DND-41 (cell line): Measurements from ENCODE around the gene IGFBP4.

Experiments used
- ATAC-seq: fragments of 200-7000 bp; cut with Tn5 transposase; 3 replicates; pipeline ENCODE4 v1.9.1; 2021; ENCODE audit warnings: low read depth; ENCODE audit not compliant: insufficient read depth
- DNase-seq: peaks from one replicate; pipeline ENCODE4 v3.0.0-alpha.2; 2020
- H2AFZ ChIP-seq: 2 replicates; pipeline ENCODE4 v1.6.0; 2012; ENCODE audit warnings: low read depth, low read length
- H3K27ac ChIP-seq: 2 replicates; pipeline ENCODE4 v1.5.1; 2012; ENCODE audit warnings: low read length, inconsistent platforms
- H3K27me3 ChIP-seq: fragments of 200-600 bp; sonication (generic); 2 replicates; pipeline ENCODE4 v1.6.0; 2012; ENCODE audit warnings: low read length, mild to moderate bottlenecking, inconsistent platforms; ENCODE audit not compliant: insufficient read depth, poor library complexity
- H3K36me3 ChIP-seq: 2 replicates; pipeline ENCODE4 v1.5.1; 2012; ENCODE audit warnings: low read length, inconsistent platforms; ENCODE audit not compliant: insufficient read depth
- H3K4me1 ChIP-seq: 2 replicates; pipeline ENCODE4 v1.5.1; 2012; ENCODE audit warnings: mild to moderate bottlenecking, low read length; ENCODE audit not compliant: insufficient read depth
- H3K4me2 ChIP-seq: 2 replicates; pipeline ENCODE4 v1.6.0; 2012; ENCODE audit warnings: mild to moderate bottlenecking, moderate library complexity, low read length, inconsistent platforms; ENCODE audit not compliant: insufficient read depth
- H3K4me3 ChIP-seq, 2 experiments: fragments of 200-600 bp in 1 of 2; shearing (Covaris generic) in 1 of 2; 2 replicates each; pipeline ENCODE4 v1.5.1; 2012 to 2016; ENCODE audit warnings: inconsistent platforms in 2 of 2, low read length in 2 of 2, mild to moderate bottlenecking in 2 of 2, low read depth in 1 of 2, moderate library complexity in 1 of 2
- H3K79me2 ChIP-seq: 2 replicates; pipeline ENCODE4 v1.6.0; 2012; ENCODE audit warnings: low read length, inconsistent platforms; ENCODE audit not compliant: insufficient read depth
- H3K9ac ChIP-seq: 2 replicates; pipeline ENCODE4 v1.6.0; 2012; ENCODE audit warnings: low read depth, mild to moderate bottlenecking, inconsistent platforms, low read length, moderate library complexity
- H3K9me3 ChIP-seq: 2 replicates; pipeline ENCODE4 v1.5.1; 2012; ENCODE audit warnings: low read length, moderate library complexity, mild to moderate bottlenecking, inconsistent platforms; ENCODE audit not compliant: insufficient read depth, severe bottlenecking
- H4K20me1 ChIP-seq: 2 replicates; pipeline ENCODE4 v1.6.0; 2012; ENCODE audit warnings: low read length; ENCODE audit not compliant: insufficient read depth
- EZH2 ChIP-seq: IDR thresholded peaks from 3 replicates; pipeline ENCODE4 v1.6.1; 2012; ENCODE audit warnings: borderline replicate concordance, low read depth, mild to moderate bottlenecking, moderate library complexity, low read length, inconsistent platforms; ENCODE audit not compliant: severe bottlenecking
- TF ChIP-seq, protein P1 (sequence below): IDR thresholded peaks from 2 replicates; pipeline ENCODE4 v1.5.1; 2012; ENCODE audit warnings: borderline replicate concordance, low read length, moderate library complexity, mild to moderate bottlenecking; ENCODE audit not compliant: poor library complexity, severe bottlenecking; ENCODE audit errors: extremely low read depth

Gene IGFBP4

DNA sequence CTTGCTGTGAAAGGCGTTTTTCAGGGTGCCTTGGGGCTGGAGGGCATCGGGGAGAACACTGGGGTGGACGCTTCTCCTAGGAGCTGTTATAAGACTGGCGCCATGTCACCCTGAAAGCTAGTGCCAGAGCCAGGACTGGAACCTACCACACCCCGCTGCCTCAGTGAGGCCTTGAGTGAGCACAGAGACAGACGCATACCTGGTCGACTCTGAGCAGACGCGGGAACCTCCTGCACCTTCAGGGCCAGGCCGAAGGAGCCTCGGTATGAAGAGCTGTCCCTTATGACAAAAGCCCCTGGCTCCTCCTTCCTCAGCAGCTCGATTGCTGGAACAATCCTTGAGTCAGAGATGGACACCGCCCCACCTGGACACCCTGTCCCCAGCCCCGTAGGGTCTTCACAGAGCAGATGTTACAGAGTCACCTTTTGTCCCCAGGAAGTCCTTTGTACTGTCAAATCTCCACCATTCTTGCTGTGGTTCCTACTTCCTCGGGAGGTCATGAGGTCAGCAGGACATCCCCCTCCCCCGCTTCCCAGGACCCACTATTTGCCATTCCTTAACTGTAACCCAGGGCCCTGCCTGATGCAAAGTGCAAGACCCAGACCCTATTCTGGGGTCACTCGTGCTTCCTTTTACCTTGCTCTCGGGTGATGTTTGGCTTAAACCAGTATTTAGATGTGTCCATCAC lies 41.2 kb downstream of the IGFBP4 start:
- no peak overlapping the region for H3K4me3 ChIP-seq
- no peaks in the 10 kb centered on the region for H3K27me3 ChIP-seq
- no peak overlapping the region for H3K9ac ChIP-seq
- no peaks in the 10 kb centered on the region for H4K20me1 ChIP-seq
- no peaks in the 10 kb centered on the region for H3K36me3 ChIP-seq
- no peak for DNase-seq
- H3K27ac ChIP-seq, result no peak overlapping the region
- ATAC-seq, result no peak
- peaks cover 49% of the 10 kb centered on the region for H3K4me1 ChIP-seq
- H2AFZ ChIP-seq, result no peak overlapping the region
- no peak overlapping the region for H3K4me2 ChIP-seq
- TF ChIP-seq, protein P1, sequence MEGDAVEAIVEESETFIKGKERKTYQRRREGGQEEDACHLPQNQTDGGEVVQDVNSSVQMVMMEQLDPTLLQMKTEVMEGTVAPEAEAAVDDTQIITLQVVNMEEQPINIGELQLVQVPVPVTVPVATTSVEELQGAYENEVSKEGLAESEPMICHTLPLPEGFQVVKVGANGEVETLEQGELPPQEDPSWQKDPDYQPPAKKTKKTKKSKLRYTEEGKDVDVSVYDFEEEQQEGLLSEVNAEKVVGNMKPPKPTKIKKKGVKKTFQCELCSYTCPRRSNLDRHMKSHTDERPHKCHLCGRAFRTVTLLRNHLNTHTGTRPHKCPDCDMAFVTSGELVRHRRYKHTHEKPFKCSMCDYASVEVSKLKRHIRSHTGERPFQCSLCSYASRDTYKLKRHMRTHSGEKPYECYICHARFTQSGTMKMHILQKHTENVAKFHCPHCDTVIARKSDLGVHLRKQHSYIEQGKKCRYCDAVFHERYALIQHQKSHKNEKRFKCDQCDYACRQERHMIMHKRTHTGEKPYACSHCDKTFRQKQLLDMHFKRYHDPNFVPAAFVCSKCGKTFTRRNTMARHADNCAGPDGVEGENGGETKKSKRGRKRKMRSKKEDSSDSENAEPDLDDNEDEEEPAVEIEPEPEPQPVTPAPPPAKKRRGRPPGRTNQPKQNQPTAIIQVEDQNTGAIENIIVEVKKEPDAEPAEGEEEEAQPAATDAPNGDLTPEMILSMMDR, result no peak
- TF ChIP-seq EZH2, result no peak
- H3K79me2 ChIP-seq, result no peaks in the 10 kb centered on the region
- no peaks in the 10 kb centered on the region for H3K9me3 ChIP-seq

GRCh38 chr17:40484973-40485530 lies 41.8 kb downstream of the IGFBP4 start:
- Histone ChIP-seq H3K27me3 (no peaks in the 10 kb centered on the region), H3K4me3 (no peak overlapping the region), H3K79me2 (no peaks in the 10 kb centered on the region), H3K4me2 (no peak overlapping the region), H3K9ac (no peak overlapping the region), H3K9me3 (no peaks in the 10 kb centered on the region), H4K20me1 (no peaks in the 10 kb centered on the region), H3K27ac (no peak overlapping the region), H3K36me3 (no peaks in the 10 kb centered on the region), H3K4me1 (peaks cover 49% of the 10 kb centered on the region), H2AFZ (no peak overlapping the region)
- TF ChIP-seq, protein P1, result no peak
- TF ChIP-seq EZH2, result no peak
- ATAC-seq (no peak), DNase-seq (no peak)

GRCh38 chr17:40485851-40486521 lies 42.7 kb downstream of the IGFBP4 start:
- Histone ChIP-seq H2AFZ (0 out of 2 replicates have a peak overlapping the region, but pooled peaks have one; percentile 15), H3K27ac (peak overlapping the region; percentile 59), H3K4me2 (peak overlapping the region; percentile 53), H3K4me1 (peaks cover 49% of the 10 kb centered on the region), H3K9me3 (no peaks in the 10 kb centered on the region), H3K79me2 (no peaks in the 10 kb centered on the region), H3K36me3 (no peaks in the 10 kb centered on the region), H3K27me3 (no peaks in the 10 kb centered on the region), H4K20me1 (no peaks in the 10 kb centered on the region), H3K9ac (peak overlapping the region; percentile 28; the same call in 1 of the 2 replicates), H3K4me3 (no peak overlapping the region)
- ATAC-seq (peak; percentile 80), DNase-seq (peak; percentile 81)
- TF ChIP-seq, protein P1, result no peak
- TF ChIP-seq EZH2, result no peak
